Endodermal cell (in vitro differentiated cells): ENCODE measurements around the gene ANO9. TPM values are rescaled to one million over a fixed set of nuclear protein-coding genes. Genes with fewer than 3 reads are reported as not detected.

ENCODE experiments used
- DNase-seq: peaks from one replicate; pipeline ENCODE4 v3.0.0-alpha.2; 2017
- H3K27ac ChIP-seq: 2 replicates; pipeline ENCODE4 v1.5.1; 2013; ENCODE audit warnings: mild to moderate bottlenecking, low read depth, low read length, moderate library complexity
- H3K27me3 ChIP-seq: 2 replicates; pipeline ENCODE4 v1.6.1; 2013; ENCODE audit warnings: mild to moderate bottlenecking, low read length, moderate library complexity; ENCODE audit not compliant: insufficient read depth, control insufficient read depth, poor library complexity, severe bottlenecking
- H3K36me3 ChIP-seq: 2 replicates; pipeline ENCODE4 v1.7.0; 2013; ENCODE audit warnings: mild to moderate bottlenecking, low read length, moderate library complexity; ENCODE audit not compliant: control insufficient read depth, insufficient read depth
- H3K4me1 ChIP-seq: one replicate; pipeline ENCODE4 v1.7.0; 2013; ENCODE audit warnings: low read length; ENCODE audit not compliant: control insufficient read depth, insufficient read depth
- H3K4me3 ChIP-seq: 2 replicates; pipeline ENCODE4 v1.5.1; 2013; ENCODE audit warnings: mild to moderate bottlenecking, low read length, moderate library complexity
- H3K9ac ChIP-seq: 2 replicates; pipeline ENCODE4 v1.6.1; 2013; ENCODE audit warnings: mild to moderate bottlenecking, low read length, moderate library complexity; ENCODE audit not compliant: poor library complexity, severe bottlenecking; ENCODE audit errors: extremely low read depth
- H3K9me3 ChIP-seq: 2 replicates; pipeline ENCODE4 v1.6.1; 2013; ENCODE audit warnings: mild to moderate bottlenecking, low read length, moderate library complexity; ENCODE audit not compliant: control insufficient read depth
- H3K27ac Mint-ChIP-seq: 2 replicates; pipeline ENCODE4 v1.8.0; 2020; ENCODE audit warnings: mixed read lengths
- H3K27me3 Mint-ChIP-seq: 2 replicates; pipeline ENCODE4 v1.8.0; 2021; ENCODE audit warnings: mild to moderate bottlenecking, mixed read lengths; ENCODE audit not compliant: insufficient read depth
- H3K36me3 Mint-ChIP-seq: 2 replicates; pipeline ENCODE4 v1.8.0; 2020; ENCODE audit warnings: low read depth, mixed read lengths
- H3K4me1 Mint-ChIP-seq: 2 replicates; pipeline ENCODE4 v1.8.0; 2020; ENCODE audit warnings: mixed read lengths
- H3K4me3 Mint-ChIP-seq: 2 replicates; pipeline ENCODE4 v1.8.0; 2020; ENCODE audit warnings: mild to moderate bottlenecking, moderate library complexity, mixed read lengths
- H3K9me3 Mint-ChIP-seq: 2 replicates; pipeline ENCODE4 v1.8.0; 2020; ENCODE audit warnings: mild to moderate bottlenecking, mixed read lengths
- CTCF ChIP-seq: fragments of 200-600 bp; sonication (generic); conservative IDR thresholded peaks from 2 replicates; pipeline ENCODE4 v1.5.0; 2021; ENCODE audit warnings: antibody characterized with exemption, mild to moderate bottlenecking
- WGBS, 2 experiments: methylation state at CpG; one replicate each; pipeline versions ENCODE4 v1.1.5 to v1.1.7; 2013; ENCODE audit warnings: missing lambda C conversion rate in 2 of 2, mixed read lengths in 1 of 2; ENCODE audit not compliant: insufficient coverage in 1 of 2, insufficient read length in 1 of 2; 5-methylcytosine and 5-hydroxymethylcytosine counted together
- total RNA-seq, 2 donors: library from RNA; stranded (reverse); fragmentation: NEBNext Ultra II Directional in 1 of 2; extraction: Animal tissue kit (Norgen Biotek cat#: 25700) in 1 of 2; gene quantifications; 2 replicates in 1 of 2; 3 replicates in 1 of 2; pipeline ENCODE4 v1.2.1, GENCODE V29; 2021

ANO9 gene
- total RNA-seq, 2 donors from 2014 or later = 16.8 to 17.8 TPM

GRCh38 chr11:460331-461199 lies 18.8 kb upstream of the ANO9 start:
- peaks cover 30% of the 10 kb centered on the region for H3K36me3 Mint-ChIP-seq
- no peaks in the 10 kb centered on the region for H3K4me1 Mint-ChIP-seq
- Histone ChIP-seq H3K4me3 (no peak overlapping the region), H3K36me3 (peaks cover 49% of the 10 kb centered on the region), H3K27ac (no peak overlapping the region), H3K9ac (no peak overlapping the region), H3K9me3 (no peaks in the 10 kb centered on the region), H3K4me1 (no peaks in the 10 kb centered on the region), H3K27me3 (no peaks in the 10 kb centered on the region)
- H3K27ac Mint-ChIP-seq = peak overlapping the region; percentile 30
- no peaks in the 10 kb centered on the region for H3K9me3 Mint-ChIP-seq
- H3K27me3 Mint-ChIP-seq = no peaks in the 10 kb centered on the region
- no peak overlapping the region for H3K4me3 Mint-ChIP-seq
- 93 to 96% methylated on average over 24 to 41 of the region's 41 CpGs for WGBS, 2 experiments
- TF ChIP-seq CTCF = no peak
- DNase-seq = no peak

GRCh38 chr11:459511-460220 lies 17.9 kb upstream of the ANO9 start:
- TF ChIP-seq CTCF = no peak
- no peaks in the 10 kb centered on the region for H3K27me3 Mint-ChIP-seq
- Histone ChIP-seq H3K4me1 (no peaks in the 10 kb centered on the region), H3K27me3 (no peaks in the 10 kb centered on the region), H3K27ac (no peak overlapping the region), H3K4me3 (no peak overlapping the region), H3K9ac (no peak overlapping the region), H3K36me3 (peaks cover 41% of the 10 kb centered on the region), H3K9me3 (no peaks in the 10 kb centered on the region)
- peaks cover 30% of the 10 kb centered on the region for H3K36me3 Mint-ChIP-seq
- no peaks in the 10 kb centered on the region for H3K9me3 Mint-ChIP-seq
- no peaks in the 10 kb centered on the region for H3K4me1 Mint-ChIP-seq
- DNase-seq = no peak
- no peak overlapping the region for H3K4me3 Mint-ChIP-seq
- peak overlapping the region; percentile 44 for H3K27ac Mint-ChIP-seq
- WGBS, 2 experiments = 94 to 97% methylated on average over 21 to 24 of the region's 24 CpGs

- WGBS, 2 experiments = 92 to 94% methylated on average over 21 to 23 of the region's 23 CpGs
- Histone ChIP-seq H3K27ac (no peak overlapping the region), H3K36me3 (peaks cover 50% of the 10 kb centered on the region), H3K4me3 (no peak overlapping the region), H3K9ac (no peak overlapping the region), H3K4me1 (no peaks in the 10 kb centered on the region), H3K9me3 (no peaks in the 10 kb centered on the region), H3K27me3 (no peaks in the 10 kb centered on the region)
- TF ChIP-seq CTCF = no peak
- Mint-ChIP-seq H3K27ac (peak overlapping the region; percentile 44), H3K36me3 (peaks cover 45% of the 10 kb centered on the region), H3K9me3 (no peaks in the 10 kb centered on the region), H3K27me3 (no peaks in the 10 kb centered on the region), H3K4me1 (no peaks in the 10 kb centered on the region), H3K4me3 (no peak overlapping the region)
- no peak for DNase-seq
Observed at GRCh38 chr11:457111-457760, 15.4 kb upstream of the ANO9 start.
